NB4 (cell line): ENCODE data around the gene TMED6.

Experiments used
- TF ChIP-seq, protein P1 (sequence below): IDR thresholded peaks from one replicate; pipeline ENCODE4 v1.5.1; 2012; ENCODE audit warnings: low read depth, low read length
- TF ChIP-seq, protein P2 (sequence below): IDR thresholded peaks from 2 replicates; pipeline ENCODE4 v1.6.1; 2011; ENCODE audit warnings: low read depth, low read length

GRCh38 chr16:69349536-69349935 lies 2.0 kb downstream of the TMED6 start:
- TF ChIP-seq, protein P1, sequence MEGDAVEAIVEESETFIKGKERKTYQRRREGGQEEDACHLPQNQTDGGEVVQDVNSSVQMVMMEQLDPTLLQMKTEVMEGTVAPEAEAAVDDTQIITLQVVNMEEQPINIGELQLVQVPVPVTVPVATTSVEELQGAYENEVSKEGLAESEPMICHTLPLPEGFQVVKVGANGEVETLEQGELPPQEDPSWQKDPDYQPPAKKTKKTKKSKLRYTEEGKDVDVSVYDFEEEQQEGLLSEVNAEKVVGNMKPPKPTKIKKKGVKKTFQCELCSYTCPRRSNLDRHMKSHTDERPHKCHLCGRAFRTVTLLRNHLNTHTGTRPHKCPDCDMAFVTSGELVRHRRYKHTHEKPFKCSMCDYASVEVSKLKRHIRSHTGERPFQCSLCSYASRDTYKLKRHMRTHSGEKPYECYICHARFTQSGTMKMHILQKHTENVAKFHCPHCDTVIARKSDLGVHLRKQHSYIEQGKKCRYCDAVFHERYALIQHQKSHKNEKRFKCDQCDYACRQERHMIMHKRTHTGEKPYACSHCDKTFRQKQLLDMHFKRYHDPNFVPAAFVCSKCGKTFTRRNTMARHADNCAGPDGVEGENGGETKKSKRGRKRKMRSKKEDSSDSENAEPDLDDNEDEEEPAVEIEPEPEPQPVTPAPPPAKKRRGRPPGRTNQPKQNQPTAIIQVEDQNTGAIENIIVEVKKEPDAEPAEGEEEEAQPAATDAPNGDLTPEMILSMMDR, result no peak
- TF ChIP-seq, protein P2, sequence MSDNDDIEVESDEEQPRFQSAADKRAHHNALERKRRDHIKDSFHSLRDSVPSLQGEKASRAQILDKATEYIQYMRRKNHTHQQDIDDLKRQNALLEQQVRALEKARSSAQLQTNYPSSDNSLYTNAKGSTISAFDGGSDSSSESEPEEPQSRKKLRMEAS, result no peak
